Measurements from ENCODE around the gene INSR. TPM values are rescaled to one million over a fixed set of nuclear protein-coding genes. Genes with fewer than 3 reads are reported as not detected.
A peak's percentile ranks its signal among the peaks of the same experiment; 100 is the strongest.

The INSR gene
- total and polyA plus RNA-seq, 2 of the 8 experiments (the other 6 are each of a cell fraction or from before 2014, with no cell fraction given) = 13.1 to 48.7 TPM

GRCh38 chr19:7262470-7262869 lies 31.7 kb downstream of the INSR start:
- no peak overlapping the region for H3K4me3 ChIP-seq (ENCODE audit: extremely low read depth in 1 of 4, insufficient read depth in 2 of 4, low read depth in 3 of 4, low read length in 4 of 4)
- no peak overlapping the region for H2AK5ac ChIP-seq (ENCODE audit: low read depth, low read length)
- no peak for DNase-seq (ENCODE audit: low read depth in 1 of 2, low spot score in 2 of 2)
- TF ChIP-seq SIRT6 (IDR thresholded peaks at IDR 0.05; ENCODE audit: low read length) = no peak
- TF ChIP-seq ATF3 (IDR thresholded peaks at IDR 0.05; ENCODE audit: insufficient read depth, low read depth, low read length) = no peak
- no peak for TF ChIP-seq JUN (IDR thresholded peaks at IDR 0.05; ENCODE audit: low read depth, low read length)
- no peak for TF ChIP-seq BCL11A (IDR thresholded peaks at IDR 0.05; ENCODE audit: low read depth in 2 of 2, low read length in 2 of 2)
- TF ChIP-seq SAP30 (IDR thresholded peaks at IDR 0.05; ENCODE audit: insufficient read depth, insufficient replicate concordance, low read length) = no peak
- H2BK12ac ChIP-seq (ENCODE audit: low read depth, low read length) = no peak overlapping the region
- no peak overlapping the region for H2BK15ac ChIP-seq (ENCODE audit: low read length)
- peaks cover 3 to 8% (median 5%) of the 10 kb centered on the region in 4 experiments; a peak in 7 of 8 replicates for H3K36me3 ChIP-seq (ENCODE audit: control insufficient read depth in 2 of 4, insufficient read depth in 4 of 4, low read length in 3 of 4)
- H3K4ac ChIP-seq (replicated peaks; ENCODE audit: insufficient read length, low read depth, low read length) = no peak overlapping the region
- no peak overlapping the region for H2BK120ac ChIP-seq (replicated peaks; ENCODE audit: low read depth, low read length)
- POLR2A ChIA-PET (ENCODE audit: partially characterized antibody) = no interaction called here
- H2BK20ac ChIP-seq (ENCODE audit: low read length) = no peak overlapping the region
- H4K91ac ChIP-seq (replicated peaks; ENCODE audit: insufficient read length, low read length) = peak overlapping the region; percentile 27
- no peaks in the 10 kb centered on the region; a peak in 2 of 7 replicates for H3K4me1 ChIP-seq (replicated peaks in 1 of 4; ENCODE audit: control insufficient read depth in 3 of 4, insufficient read depth in 4 of 4, low read length in 3 of 4)
- H3K14ac ChIP-seq (ENCODE audit: insufficient read length) = no peak overlapping the region
- peaks cover 2 to 9% of the 10 kb centered on the region in 2 experiments for H4K20me1 ChIP-seq (replicated peaks in 1 of 2; ENCODE audit: control insufficient read depth in 1 of 2, insufficient read depth in 2 of 2, low read length in 2 of 2)
- H3K56ac ChIP-seq (replicated peaks; ENCODE audit: insufficient read length, low read depth, low read length) = no peak overlapping the region
- no peak overlapping the region for H3K23ac ChIP-seq (ENCODE audit: insufficient read length)
- no peak overlapping the region for H4K5ac ChIP-seq (ENCODE audit: insufficient read length, low read depth, low read length)
- no peaks in the 10 kb centered on the region for H3K9me3 ChIP-seq (ENCODE audit: insufficient read depth in 2 of 2, low read depth in 1 of 2, low read length in 1 of 2)
- peak overlapping the region; percentile 18; the same call in 1 of the 2 replicates for H4K8ac ChIP-seq (ENCODE audit: extremely low read depth, insufficient read depth, low read length)
- H2AFZ ChIP-seq (ENCODE audit: low read length) = no peak overlapping the region
- WGBS, 2 experiments (ENCODE audit: extremely low coverage in 1 of 2, insufficient coverage in 1 of 2, insufficient read length in 1 of 2, insufficient replicate concordance in 2 of 2, low coverage in 1 of 2, low lambda C conversion rate in 2 of 2, missing lambda C conversion rate in 1 of 2) = 80% methylated on average over 6 of the region's 6 CpGs; no CpG with 5 or more reads in 1 of the 2 experiments
- peaks cover 0 to 36% of the 10 kb centered on the region in 2 experiments; a peak in 2 of 4 replicates for H3K79me2 ChIP-seq (ENCODE audit: control insufficient read depth in 1 of 2, insufficient read depth in 2 of 2, low read length in 2 of 2)
- H3K4me2 ChIP-seq (ENCODE audit: insufficient read depth in 1 of 2, low read depth in 2 of 2, low read length in 2 of 2) = no peak overlapping the region
- no peaks in the 10 kb centered on the region; the same call in 1 of the 2 replicates for H3K23me2 ChIP-seq (ENCODE audit: low read depth, low read length)
- H3K27me3 ChIP-seq (replicated peaks in 1 of 4; ENCODE audit: control insufficient read depth in 3 of 4, extremely low read depth in 1 of 4, insufficient read depth in 3 of 4, low read length in 3 of 4) = no peaks in the 10 kb centered on the region
- FAIRE-seq = no peak
- peak overlapping the region; percentile 2; the same call in 1 of the 2 replicates for H3K18ac ChIP-seq (ENCODE audit: extremely low read depth, low read length)
- H2BK5ac ChIP-seq (ENCODE audit: low read depth, low read length) = no peak overlapping the region
- H3K9ac ChIP-seq (replicated peaks in 1 of 4; ENCODE audit: extremely low read depth in 1 of 4, low read depth in 3 of 4, low read length in 3 of 4) = no peak overlapping the region
- CTCF ChIA-PET (ENCODE audit: partially characterized antibody) = interaction anchor here (1.2 kb wide), 1 partner anchor 10 kb away, joined by 4 read pairs; no protein-coding TSS in a partner anchor
- H3K27ac ChIP-seq (ENCODE audit: low read depth, low read length) = no peak overlapping the region
- peaks cover 14% of the 10 kb centered on the region for H3K79me1 ChIP-seq (ENCODE audit: low read depth, low read length)

Data from H1 (cell line).